ENCODE results near the gene PHC2. TPM values are rescaled to one million over a fixed set of nuclear protein-coding genes. Genes with fewer than 3 reads are reported as not detected.

The PHC2 gene
- total and polyA plus RNA-seq, 2 donors from 2014 or later: 118 to 149 TPM

DNA sequence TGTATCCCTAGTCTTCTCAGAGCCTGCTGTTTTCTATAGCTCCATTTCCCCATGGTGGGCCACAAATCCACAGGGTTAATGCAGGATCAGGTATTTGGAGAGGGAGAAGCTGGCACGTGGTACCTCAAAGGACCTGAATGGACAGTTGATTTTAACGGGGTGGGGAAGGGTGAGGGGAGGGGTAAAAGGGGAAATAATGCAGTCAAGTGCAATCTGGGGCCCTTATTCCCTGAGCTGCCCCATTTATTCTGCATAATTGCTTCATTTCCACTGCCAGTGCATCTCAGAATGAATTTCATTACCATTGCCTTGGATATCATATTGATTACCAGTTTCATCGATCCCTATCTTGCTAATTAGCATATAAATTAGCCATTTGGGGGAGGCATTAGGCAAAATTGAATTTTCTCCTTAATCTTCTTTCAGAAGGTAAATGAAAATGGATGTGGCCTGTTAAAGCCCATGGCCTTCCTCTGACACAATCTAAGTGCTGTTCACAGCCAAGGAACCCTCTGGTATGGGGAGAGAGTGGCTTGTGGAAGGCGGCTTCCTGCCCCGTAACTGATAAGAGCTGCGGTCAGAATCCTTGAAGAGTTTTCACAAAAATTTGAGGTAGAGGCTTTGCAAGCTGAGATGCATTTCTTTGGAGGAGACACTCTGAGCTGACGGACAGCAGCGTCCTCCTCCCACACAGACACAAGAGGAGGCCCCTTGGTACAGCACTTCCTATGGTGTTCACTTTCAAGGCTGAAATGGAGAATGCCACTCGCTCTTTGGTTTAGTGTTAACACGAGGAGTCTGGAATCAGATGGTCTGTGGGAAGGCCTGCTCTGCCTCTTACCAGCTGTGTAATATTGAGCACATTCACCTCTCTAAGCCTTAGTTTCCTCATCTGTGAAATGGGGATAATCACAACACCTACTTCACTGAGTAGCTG lies 34.4 kb downstream of the PHC2 start:
- Histone ChIP-seq H3K4me1 (ENCODE audit: control insufficient read depth in 2 of 3, insufficient read depth in 2 of 3, low read depth in 1 of 3, low read length in 3 of 3) (peaks cover 0 to 4% (median 0%) of the 10 kb centered on the region in 3 donors), H3K27ac (ENCODE audit: low read depth in 2 of 2, low read length in 2 of 2) (no peak overlapping the region), H3K36me3 (ENCODE audit: control insufficient read depth in 2 of 3, insufficient read depth in 3 of 3, low read length in 3 of 3) (no peaks in the 10 kb centered on the region), H3K4me3 (ENCODE audit: low read length in 3 of 3) (no peak overlapping the region), H3K9me3 (ENCODE audit: control insufficient read depth in 2 of 3, insufficient read depth in 1 of 3, low read length in 3 of 3) (no peaks in the 10 kb centered on the region), H3K9ac (ENCODE audit: low read length in 3 of 3) (no peak overlapping the region), H3K27me3 (ENCODE audit: control insufficient read depth, insufficient read depth, low read length) (no peaks in the 10 kb centered on the region)
- FAIRE-seq: no peak
- intact Hi-C loops (cut with DNase I): no loop called here
- DNase-seq: peak in 2 of 5 donors; percentile 48 to 58
- TF ChIP-seq, protein P1, sequence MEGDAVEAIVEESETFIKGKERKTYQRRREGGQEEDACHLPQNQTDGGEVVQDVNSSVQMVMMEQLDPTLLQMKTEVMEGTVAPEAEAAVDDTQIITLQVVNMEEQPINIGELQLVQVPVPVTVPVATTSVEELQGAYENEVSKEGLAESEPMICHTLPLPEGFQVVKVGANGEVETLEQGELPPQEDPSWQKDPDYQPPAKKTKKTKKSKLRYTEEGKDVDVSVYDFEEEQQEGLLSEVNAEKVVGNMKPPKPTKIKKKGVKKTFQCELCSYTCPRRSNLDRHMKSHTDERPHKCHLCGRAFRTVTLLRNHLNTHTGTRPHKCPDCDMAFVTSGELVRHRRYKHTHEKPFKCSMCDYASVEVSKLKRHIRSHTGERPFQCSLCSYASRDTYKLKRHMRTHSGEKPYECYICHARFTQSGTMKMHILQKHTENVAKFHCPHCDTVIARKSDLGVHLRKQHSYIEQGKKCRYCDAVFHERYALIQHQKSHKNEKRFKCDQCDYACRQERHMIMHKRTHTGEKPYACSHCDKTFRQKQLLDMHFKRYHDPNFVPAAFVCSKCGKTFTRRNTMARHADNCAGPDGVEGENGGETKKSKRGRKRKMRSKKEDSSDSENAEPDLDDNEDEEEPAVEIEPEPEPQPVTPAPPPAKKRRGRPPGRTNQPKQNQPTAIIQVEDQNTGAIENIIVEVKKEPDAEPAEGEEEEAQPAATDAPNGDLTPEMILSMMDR (IDR thresholded peaks at IDR 0.05; ENCODE audit: borderline replicate concordance, extremely low read depth, insufficient read depth): no peak

DNA sequence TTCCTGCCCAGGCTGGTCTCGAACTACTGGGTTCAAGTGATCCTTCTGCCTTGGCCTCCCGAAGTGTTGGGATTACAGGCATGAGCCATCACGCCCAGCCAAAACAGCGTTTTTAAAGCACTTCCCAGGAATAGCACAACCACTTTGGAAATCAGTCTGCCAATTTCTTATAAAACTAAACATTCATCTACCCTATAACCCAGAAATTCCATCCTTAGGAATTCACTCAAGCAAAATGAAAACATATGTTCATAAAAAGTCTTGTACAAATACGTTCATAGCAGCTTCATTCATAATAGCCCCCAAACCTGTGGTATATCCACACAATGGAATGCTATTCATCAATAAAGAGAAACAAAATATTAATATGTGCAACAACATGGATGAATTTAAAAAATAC lies 36.1 kb downstream of the PHC2 start:
- intact Hi-C loops (cut with DNase I): no loop called here
- Histone ChIP-seq H3K27me3 (ENCODE audit: control insufficient read depth, insufficient read depth, low read length) (no peaks in the 10 kb centered on the region), H3K9me3 (ENCODE audit: control insufficient read depth in 2 of 3, insufficient read depth in 1 of 3, low read length in 3 of 3) (no peaks in the 10 kb centered on the region), H3K9ac (ENCODE audit: low read length in 3 of 3) (no peak overlapping the region), H3K27ac (ENCODE audit: low read depth in 2 of 2, low read length in 2 of 2) (no peak overlapping the region), H3K4me1 (ENCODE audit: control insufficient read depth in 2 of 3, insufficient read depth in 2 of 3, low read depth in 1 of 3, low read length in 3 of 3) (peaks cover 0 to 4% (median 0%) of the 10 kb centered on the region in 3 donors), H3K36me3 (ENCODE audit: control insufficient read depth in 2 of 3, insufficient read depth in 3 of 3, low read length in 3 of 3) (no peaks in the 10 kb centered on the region), H3K4me3 (ENCODE audit: low read length in 3 of 3) (no peak overlapping the region)
- FAIRE-seq (no peak), DNase-seq (no peak)
- TF ChIP-seq, protein P1 (IDR thresholded peaks at IDR 0.05; ENCODE audit: borderline replicate concordance, extremely low read depth, insufficient read depth): no peak

DNA sequence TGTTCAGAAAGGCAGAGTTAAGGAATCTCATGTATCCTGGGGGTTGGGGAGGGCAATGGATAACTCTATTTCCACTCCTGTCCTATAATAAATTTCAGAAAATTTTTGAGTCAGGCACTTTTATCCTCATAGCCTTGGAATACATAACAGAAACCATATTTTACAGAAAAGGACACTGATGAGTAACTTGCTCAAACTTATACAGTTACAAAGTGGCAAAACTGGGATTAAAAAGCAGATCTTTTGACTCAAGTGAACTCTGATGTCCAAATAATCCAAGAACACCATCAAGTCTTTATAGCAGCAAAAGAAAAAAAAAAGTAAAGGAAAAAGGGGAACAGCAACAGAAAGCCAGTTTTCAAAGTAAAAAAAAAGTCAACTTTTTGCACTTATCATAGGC lies 36.9 kb downstream of the PHC2 start:
- H3K36me3 ChIP-seq (ENCODE audit: control insufficient read depth in 2 of 3, insufficient read depth in 3 of 3, low read length in 3 of 3): no peaks in the 10 kb centered on the region

More for the DNA sequence above, 36.9 kb downstream of the PHC2 start:
- FAIRE-seq: no peak
- TF ChIP-seq, protein P1 (IDR thresholded peaks at IDR 0.05; ENCODE audit: borderline replicate concordance, extremely low read depth, insufficient read depth): no peak
- no peak for DNase-seq
- no peaks in the 10 kb centered on the region for H3K9me3 ChIP-seq (ENCODE audit: control insufficient read depth in 2 of 3, insufficient read depth in 1 of 3, low read length in 3 of 3)
- intact Hi-C loops (cut with DNase I): no loop called here
- H3K9ac ChIP-seq (ENCODE audit: low read length in 3 of 3): no peak overlapping the region
- H3K4me3 ChIP-seq (ENCODE audit: low read length in 3 of 3): no peak overlapping the region
- H3K27ac ChIP-seq (ENCODE audit: low read depth in 2 of 2, low read length in 2 of 2): no peak overlapping the region
- H3K4me1 ChIP-seq (ENCODE audit: control insufficient read depth in 2 of 3, insufficient read depth in 2 of 3, low read depth in 1 of 3, low read length in 3 of 3): peaks cover 0 to 4% (median 0%) of the 10 kb centered on the region in 3 donors
- no peaks in the 10 kb centered on the region for H3K27me3 ChIP-seq (ENCODE audit: control insufficient read depth, insufficient read depth, low read length)

Data from kidney (tissue), 14 donors.